Progenitor cell of endocrine pancreas (in vitro differentiated cells): ENCODE results near the gene NCAM2. TPM values are rescaled to one million over a fixed set of nuclear protein-coding genes. Genes with fewer than 3 reads are reported as not detected.

Source experiments
- DNase-seq: peaks from one replicate; pipeline ENCODE4 v3.0.0; 2021; ENCODE audit warnings: low spot score; ENCODE audit not compliant: unreplicated experiment
- H3K27ac Mint-ChIP-seq: 2 replicates; pipeline ENCODE4 v1.8.0; 2021; ENCODE audit warnings: mild to moderate bottlenecking, moderate library complexity, mixed read lengths
- H3K27me3 Mint-ChIP-seq: 2 replicates; pipeline ENCODE4 v1.8.0; 2021; ENCODE audit warnings: mixed read lengths
- H3K36me3 Mint-ChIP-seq: 2 replicates; pipeline ENCODE4 v1.8.0; 2022; ENCODE audit warnings: mixed read lengths; ENCODE audit not compliant: insufficient read depth
- H3K4me1 Mint-ChIP-seq: 2 replicates; pipeline ENCODE4 v1.8.0; 2021; ENCODE audit warnings: low read depth, mixed read lengths
- H3K4me3 Mint-ChIP-seq: 2 replicates; pipeline ENCODE4 v1.8.0; 2021; ENCODE audit warnings: low read depth, mild to moderate bottlenecking, moderate library complexity, mixed read lengths
- H3K9me3 Mint-ChIP-seq: 2 replicates; pipeline ENCODE4 v1.8.0; 2021; ENCODE audit warnings: low read depth, mixed read lengths
- CTCF ChIP-seq: fragments of 200-600 bp; sonication (generic); IDR thresholded peaks from one replicate; pipeline ENCODE4 v1.5.0; 2021; ENCODE audit warnings: antibody characterized with exemption, mild to moderate bottlenecking; ENCODE audit not compliant: unreplicated experiment
- total RNA-seq: library from RNA; stranded (reverse); gene quantifications from 2 replicates; pipeline ENCODE4 v1.2.1, GENCODE V29; 2021

NCAM2 gene
- total RNA-seq, 1 donor from 2014 or later, result 0.60 TPM

GRCh38 chr21:21052672-21053071 is 54.5 kb downstream of the NCAM2 start:
- no peaks in the 10 kb centered on the region for H3K9me3 Mint-ChIP-seq
- no peak for DNase-seq
- H3K4me3 Mint-ChIP-seq, result no peak overlapping the region
- peaks cover 5% of the 10 kb centered on the region for H3K4me1 Mint-ChIP-seq
- no peak overlapping the region for H3K27ac Mint-ChIP-seq
- no peak for TF ChIP-seq CTCF
- no peaks in the 10 kb centered on the region for H3K36me3 Mint-ChIP-seq
- no peaks in the 10 kb centered on the region for H3K27me3 Mint-ChIP-seq

GRCh38 chr21:21057349-21058062 is 59.3 kb downstream of the NCAM2 start:
- Mint-ChIP-seq H3K4me1 (peaks cover 1% of the 10 kb centered on the region), H3K4me3 (no peak overlapping the region), H3K36me3 (no peaks in the 10 kb centered on the region), H3K27me3 (no peaks in the 10 kb centered on the region), H3K9me3 (no peaks in the 10 kb centered on the region), H3K27ac (no peak overlapping the region)
- TF ChIP-seq CTCF, result no peak
- no peak for DNase-seq

GRCh38 chr21:21063828-21064227 is 65.6 kb downstream of the NCAM2 start:
- Mint-ChIP-seq H3K36me3 (no peaks in the 10 kb centered on the region), H3K27me3 (no peaks in the 10 kb centered on the region), H3K4me1 (peaks cover 7% of the 10 kb centered on the region), H3K9me3 (no peaks in the 10 kb centered on the region), H3K4me3 (no peak overlapping the region), H3K27ac (no peak overlapping the region)
- TF ChIP-seq CTCF, result no peak
- DNase-seq, result no peak

- Mint-ChIP-seq H3K36me3 (no peaks in the 10 kb centered on the region), H3K9me3 (no peaks in the 10 kb centered on the region), H3K27me3 (no peaks in the 10 kb centered on the region), H3K4me1 (peaks cover 7% of the 10 kb centered on the region), H3K4me3 (no peak overlapping the region), H3K27ac (no peak overlapping the region)
- no peak for DNase-seq
- no peak for TF ChIP-seq CTCF
These were observed 66.1 kb downstream of the NCAM2 start for GRCh38 chr21:21064353-21064752.

- TF ChIP-seq CTCF, result no peak
- no peak for DNase-seq
- Mint-ChIP-seq H3K27ac (no peak overlapping the region), H3K9me3 (no peaks in the 10 kb centered on the region), H3K4me3 (no peak overlapping the region), H3K36me3 (no peaks in the 10 kb centered on the region), H3K4me1 (peaks cover 7% of the 10 kb centered on the region), H3K27me3 (no peaks in the 10 kb centered on the region)
These were observed 69.2 kb downstream of the NCAM2 start for GRCh38 chr21:21067375-21067774.
